DOHH2 (cell line): ENCODE measurements around the gene OTUD5.

ENCODE experiments used
- H3F3A ChIP-seq: fragments of 200-600 bp; sonication (generic), shearing (Covaris generic); 2 replicates; pipeline ENCODE4 v1.6.0; 2016; ENCODE audit warnings: antibody characterized with exemption, mild to moderate bottlenecking; ENCODE audit not compliant: control insufficient read depth, insufficient read depth
- H3K27ac ChIP-seq: fragments of 200-600 bp; sonication (generic); 2 replicates; pipeline ENCODE4 v1.5.1; 2014; ENCODE audit warnings: low read depth, mild to moderate bottlenecking, low read length, moderate library complexity
- H3K27me3 ChIP-seq: fragments of 200-600 bp; sonication (generic); 2 replicates; pipeline ENCODE4 v1.6.1; 2014; ENCODE audit warnings: mild to moderate bottlenecking, low read length, mixed read lengths; ENCODE audit not compliant: control insufficient read depth
- H3K36me3 ChIP-seq: fragments of 200-600 bp; sonication (generic); 2 replicates; pipeline ENCODE4 v1.6.1; 2014; ENCODE audit warnings: mild to moderate bottlenecking, low read length, moderate library complexity, mixed read lengths; ENCODE audit not compliant: control insufficient read depth
- H3K4me1 ChIP-seq: fragments of 200-600 bp; sonication (generic); 2 replicates; pipeline ENCODE4 v1.6.1; 2014; ENCODE audit warnings: mild to moderate bottlenecking, low read length, mixed read lengths; ENCODE audit not compliant: control insufficient read depth
- H3K4me2 ChIP-seq: fragments of 200-600 bp; sonication (generic); 2 replicates; pipeline ENCODE4 v1.6.0; 2014; ENCODE audit warnings: mild to moderate bottlenecking, low read length, moderate library complexity
- H3K4me3 ChIP-seq: fragments of 200-600 bp; sonication (generic); 2 replicates; pipeline ENCODE4 v1.5.1; 2014; ENCODE audit warnings: mild to moderate bottlenecking, low read length, mixed read lengths
- H3K79me2 ChIP-seq: fragments of 200-600 bp; sonication (generic); 2 replicates; pipeline ENCODE4 v1.6.1; 2014; ENCODE audit warnings: mild to moderate bottlenecking, low read length, mixed read lengths; ENCODE audit not compliant: control insufficient read depth
- H3K9me2 ChIP-seq: fragments of 200-600 bp; sonication (generic); replicated peaks from 2 replicates; pipeline ENCODE4 v1.6.1; 2014; ENCODE audit warnings: mild to moderate bottlenecking, low read length, mixed read lengths; ENCODE audit not compliant: control insufficient read depth
- H3K9me3 ChIP-seq: fragments of 200-600 bp; sonication (generic); 2 replicates; pipeline ENCODE4 v1.6.1; 2014; ENCODE audit warnings: antibody characterized with exemption, low read length, mixed read lengths; ENCODE audit not compliant: control insufficient read depth, insufficient read depth
- H4K20me1 ChIP-seq: fragments of 200-600 bp; sonication (generic); 2 replicates; pipeline ENCODE4 v1.6.0; 2014; ENCODE audit warnings: low read depth, mild to moderate bottlenecking, antibody characterized with exemption, low read length, moderate library complexity; ENCODE audit not compliant: control insufficient read depth, insufficient read depth
- CTCF ChIP-seq: fragments of 200-600 bp; sonication (generic); IDR thresholded peaks from one replicate; pipeline ENCODE4 v1.5.1; 2014; ENCODE audit warnings: antibody characterized with exemption, mild to moderate bottlenecking, low read depth, low read length; ENCODE audit not compliant: poor library complexity, severe bottlenecking
- EZH2phosphoT487 ChIP-seq: fragments of 200-600 bp; sonication (generic); IDR thresholded peaks from 2 replicates; pipeline ENCODE4 v1.6.1; 2017; ENCODE audit warnings: borderline replicate concordance, mild to moderate bottlenecking, antibody characterized with exemption, low read length, moderate library complexity, mixed read lengths

The OTUD5 gene

GRCh38 chrX:48971249-48972219 lies 14.1 kb upstream of the OTUD5 start, which contains the start of gene KCND1:
TSS of gene KCND1 (minus strand) at chrX:48971844. CDS start at chrX:48970271, 1,573 bp downstream.
- no peaks in the 10 kb centered on the region for H3K9me2 ChIP-seq
- H3K4me2 ChIP-seq, result peak within 1 kb of the TSS; percentile 12; the same call in 1 of the 2 replicates
- no peaks in the 10 kb centered on the region for H3K79me2 ChIP-seq
- peaks cover 11% of the 10 kb centered on the region for H3K4me1 ChIP-seq
- no peak within 1 kb of the TSS for H3K27ac ChIP-seq
- peaks cover 9% of the 10 kb centered on the region; the same call in 1 of the 2 replicates for H3K36me3 ChIP-seq
- H3K4me3 ChIP-seq, result no peak within 1 kb of the TSS
- TF ChIP-seq EZH2phosphoT487, result no peak
- no peak for TF ChIP-seq CTCF
- no peaks in the 10 kb centered on the region for H3K27me3 ChIP-seq
- H4K20me1 ChIP-seq, result no peaks in the 10 kb centered on the region
- no peaks in the 10 kb centered on the region for H3F3A ChIP-seq
- H3K9me3 ChIP-seq, result no peaks in the 10 kb centered on the region

- Histone ChIP-seq H3K9me2 (no peaks in the 10 kb centered on the region), H3K79me2 (no peaks in the 10 kb centered on the region), H3F3A (no peaks in the 10 kb centered on the region), H3K4me2 (no peak overlapping the region), H3K27me3 (no peaks in the 10 kb centered on the region), H4K20me1 (no peaks in the 10 kb centered on the region), H3K27ac (no peak overlapping the region), H3K9me3 (no peaks in the 10 kb centered on the region), H3K36me3 (no peaks in the 10 kb centered on the region; the same call in 1 of the 2 replicates), H3K4me1 (peaks cover 11% of the 10 kb centered on the region), H3K4me3 (no peak overlapping the region)
- no peak for TF ChIP-seq CTCF
- TF ChIP-seq EZH2phosphoT487, result no peak
These were observed 12.1 kb upstream of the OTUD5 start for GRCh38 chrX:48969471-48969870.

DNA sequence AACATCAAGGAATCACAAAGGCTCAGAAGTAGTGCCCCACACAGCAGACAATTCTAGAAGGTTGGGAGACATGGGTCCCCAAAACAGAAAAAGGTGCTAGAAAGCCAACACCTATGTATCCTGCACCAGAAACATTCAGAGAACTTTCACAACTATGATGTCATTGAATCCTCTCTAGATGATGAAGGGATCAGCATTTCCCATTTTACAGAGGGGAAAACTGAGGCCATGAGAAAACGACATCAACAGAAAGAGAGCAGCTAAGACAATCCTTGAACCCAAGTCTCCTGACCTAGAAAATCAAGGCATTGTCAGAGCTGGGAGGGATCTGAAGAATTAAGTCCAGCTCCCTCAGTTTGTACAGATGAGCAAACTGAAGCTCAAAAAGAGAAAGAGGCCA lies 11.0 kb upstream of the OTUD5 start:
- TF ChIP-seq EZH2phosphoT487 (no peak), CTCF (no peak)
- Histone ChIP-seq H3K9me2 (no peaks in the 10 kb centered on the region), H3K4me1 (peaks cover 17% of the 10 kb centered on the region), H4K20me1 (no peaks in the 10 kb centered on the region), H3K79me2 (no peaks in the 10 kb centered on the region), H3K4me3 (no peak overlapping the region), H3F3A (no peaks in the 10 kb centered on the region), H3K4me2 (no peak overlapping the region), H3K27me3 (no peaks in the 10 kb centered on the region), H3K36me3 (peaks cover 5% of the 10 kb centered on the region; the same call in 1 of the 2 replicates), H3K27ac (no peak overlapping the region), H3K9me3 (no peaks in the 10 kb centered on the region)
